ENCODE measurements around the gene CCDC68. TPM values are rescaled to one million over a fixed set of nuclear protein-coding genes. Genes with fewer than 3 reads are reported as not detected.

Gene CCDC68
- total RNA-seq, 3 donors from 2014 or later, result 32.5 to 71.4 (median 54.3) TPM

DNA sequence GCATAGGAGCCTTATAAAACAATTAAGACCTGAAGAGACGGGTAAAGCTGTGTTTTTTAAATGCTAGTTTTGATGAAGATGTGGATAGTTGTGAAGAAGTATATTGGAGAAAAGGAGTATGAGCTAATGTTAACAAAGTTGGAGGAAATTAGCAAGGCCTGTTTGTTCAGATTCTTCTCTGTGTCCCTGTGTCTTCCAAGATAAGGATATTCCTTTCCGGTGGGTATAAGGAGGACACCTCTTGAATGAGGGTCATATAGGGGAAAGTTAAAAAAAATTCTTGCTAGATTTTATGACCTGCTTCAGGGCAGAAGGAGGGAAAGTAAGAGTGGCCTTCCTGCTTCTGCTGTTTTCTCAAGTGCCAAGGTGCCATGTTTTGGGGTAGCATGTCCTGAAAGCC, 59.0 kb downstream of the CCDC68 start:
- ATAC-seq, result no peak
- TF ChIP-seq, protein P1, sequence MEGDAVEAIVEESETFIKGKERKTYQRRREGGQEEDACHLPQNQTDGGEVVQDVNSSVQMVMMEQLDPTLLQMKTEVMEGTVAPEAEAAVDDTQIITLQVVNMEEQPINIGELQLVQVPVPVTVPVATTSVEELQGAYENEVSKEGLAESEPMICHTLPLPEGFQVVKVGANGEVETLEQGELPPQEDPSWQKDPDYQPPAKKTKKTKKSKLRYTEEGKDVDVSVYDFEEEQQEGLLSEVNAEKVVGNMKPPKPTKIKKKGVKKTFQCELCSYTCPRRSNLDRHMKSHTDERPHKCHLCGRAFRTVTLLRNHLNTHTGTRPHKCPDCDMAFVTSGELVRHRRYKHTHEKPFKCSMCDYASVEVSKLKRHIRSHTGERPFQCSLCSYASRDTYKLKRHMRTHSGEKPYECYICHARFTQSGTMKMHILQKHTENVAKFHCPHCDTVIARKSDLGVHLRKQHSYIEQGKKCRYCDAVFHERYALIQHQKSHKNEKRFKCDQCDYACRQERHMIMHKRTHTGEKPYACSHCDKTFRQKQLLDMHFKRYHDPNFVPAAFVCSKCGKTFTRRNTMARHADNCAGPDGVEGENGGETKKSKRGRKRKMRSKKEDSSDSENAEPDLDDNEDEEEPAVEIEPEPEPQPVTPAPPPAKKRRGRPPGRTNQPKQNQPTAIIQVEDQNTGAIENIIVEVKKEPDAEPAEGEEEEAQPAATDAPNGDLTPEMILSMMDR (IDR thresholded peaks at IDR 0.05), result no peak
- H3K4me1 ChIP-seq (ENCODE audit: low read depth), result no peaks in the 10 kb centered on the region
- intact Hi-C loops (cut with DNase I, micrococcal nuclease), result no loop called here
- DNase-seq, result no peak
- H3K36me3 ChIP-seq (ENCODE audit: low read depth), result no peaks in the 10 kb centered on the region
- no peaks in the 10 kb centered on the region for H3K9me3 ChIP-seq
- H3K4me3 ChIP-seq, result no peak overlapping the region

DNA sequence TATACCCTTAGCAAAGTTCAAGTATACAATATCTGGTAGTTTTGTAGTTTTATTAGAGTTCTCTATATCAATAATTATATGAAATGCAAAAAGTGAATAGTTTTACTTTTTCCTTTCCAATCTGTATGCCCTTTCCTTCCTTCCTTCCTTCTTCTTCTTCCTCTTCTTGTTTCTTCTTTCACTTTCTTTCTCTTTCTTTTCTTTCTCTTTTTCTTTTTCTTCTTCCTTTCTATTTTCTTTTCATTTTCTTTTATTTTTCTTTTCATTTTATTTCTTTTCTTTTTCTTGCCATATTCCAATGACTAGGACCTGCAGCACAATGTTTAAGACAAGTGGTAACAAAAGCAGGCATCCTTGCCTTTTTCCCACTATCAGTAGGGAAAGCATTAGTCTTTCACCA, 59.8 kb downstream of the CCDC68 start:
- ATAC-seq (no peak), DNase-seq (no peak)
- Histone ChIP-seq H3K4me1 (ENCODE audit: low read depth) (no peaks in the 10 kb centered on the region), H3K9me3 (no peaks in the 10 kb centered on the region), H3K4me3 (no peak overlapping the region), H3K36me3 (ENCODE audit: low read depth) (no peaks in the 10 kb centered on the region)
- TF ChIP-seq, protein P1 (IDR thresholded peaks at IDR 0.05), result no peak
- intact Hi-C loops (cut with DNase I, micrococcal nuclease), result no loop called here

DNA sequence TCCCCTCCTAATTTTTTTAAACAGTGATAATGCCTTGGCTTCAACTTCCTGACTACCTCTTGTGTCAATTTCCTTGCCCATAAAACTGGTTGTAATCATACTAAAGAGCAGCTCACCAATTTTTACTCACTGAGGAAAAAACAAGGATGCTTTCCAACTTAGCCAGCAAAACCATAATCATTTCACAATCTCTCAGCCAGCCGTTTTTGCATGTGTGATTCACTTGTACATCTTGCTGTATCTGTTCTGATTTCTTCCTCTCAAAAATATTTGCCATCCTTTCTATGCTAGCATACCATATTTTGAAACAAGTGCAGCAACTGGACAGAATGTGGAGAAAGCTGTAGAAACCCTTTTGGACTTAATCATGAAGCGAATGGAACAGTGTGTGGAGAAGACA, 70.3 kb downstream of the CCDC68 start:
- intact Hi-C loops (cut with DNase I, micrococcal nuclease), result no loop called here
- TF ChIP-seq, protein P1 (IDR thresholded peaks at IDR 0.05), result no peak
- Histone ChIP-seq H3K9me3 (no peaks in the 10 kb centered on the region), H3K4me3 (no peak overlapping the region), H3K4me1 (ENCODE audit: low read depth) (no peaks in the 10 kb centered on the region), H3K36me3 (ENCODE audit: low read depth) (no peaks in the 10 kb centered on the region)
- ATAC-seq, result no peak
- no peak for DNase-seq

DNA sequence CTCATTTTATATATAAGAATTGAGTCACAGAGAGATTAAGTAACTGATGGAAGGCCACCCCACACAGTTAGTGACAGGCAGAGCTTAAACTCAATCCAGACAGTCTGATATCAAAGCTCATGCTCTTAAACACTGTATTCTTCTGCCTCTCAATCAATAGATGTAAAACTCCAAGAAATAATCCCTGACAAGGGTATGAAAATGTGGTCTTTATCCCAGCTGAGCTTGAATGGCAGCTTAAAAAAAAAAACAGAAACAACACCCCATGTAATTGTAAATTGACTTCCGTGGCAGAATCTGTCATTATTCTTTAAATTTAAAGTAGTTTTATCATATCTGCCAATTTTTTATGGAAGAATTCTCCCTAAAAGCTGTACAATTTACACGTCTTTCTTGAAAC, 70.9 kb downstream of the CCDC68 start:
- Histone ChIP-seq H3K36me3 (ENCODE audit: low read depth) (no peaks in the 10 kb centered on the region), H3K4me1 (ENCODE audit: low read depth) (no peaks in the 10 kb centered on the region), H3K9me3 (no peaks in the 10 kb centered on the region), H3K4me3 (no peak overlapping the region)
- no peak for DNase-seq
- ATAC-seq, result no peak
- intact Hi-C loops (cut with DNase I, micrococcal nuclease), result no loop called here
- TF ChIP-seq, protein P1 (IDR thresholded peaks at IDR 0.05), result no peak

DNA sequence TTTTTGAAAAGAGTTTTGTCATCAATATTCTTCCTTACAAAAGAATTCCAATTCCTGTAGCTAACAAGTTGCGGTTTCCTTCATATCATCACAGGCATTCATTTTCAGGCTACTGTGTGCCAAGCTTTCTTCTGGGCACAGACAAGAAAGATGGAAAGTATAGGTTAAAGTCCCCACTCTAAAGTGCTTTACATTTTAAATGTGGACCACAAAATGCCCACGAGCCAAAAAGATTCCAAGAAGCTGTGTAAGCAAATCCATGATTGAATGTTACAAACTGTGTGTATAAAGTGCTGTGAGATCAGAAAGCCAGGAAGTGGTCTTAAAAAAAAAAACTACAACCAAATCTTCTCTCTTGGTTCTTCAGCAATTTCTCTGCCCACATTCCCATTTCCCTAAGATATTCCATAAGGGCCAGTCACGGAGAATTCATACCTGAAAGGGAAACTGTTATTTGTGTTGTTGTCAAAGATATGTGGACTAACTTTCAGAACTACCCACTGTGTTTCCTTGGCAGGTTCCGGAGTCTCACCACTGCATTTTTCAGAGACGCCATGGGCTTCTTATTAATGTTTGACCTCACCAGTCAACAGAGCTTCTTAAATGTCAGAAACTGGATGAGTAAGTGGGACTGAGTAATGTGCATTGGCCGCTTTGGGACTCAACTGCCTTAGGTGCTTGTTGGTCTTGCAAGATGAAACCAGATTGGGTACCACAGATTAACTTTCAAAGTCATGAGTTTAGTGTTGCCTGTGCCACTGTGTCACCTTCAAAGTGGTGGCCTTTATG, 75.3 kb downstream of the CCDC68 start:
- H3K4me3 ChIP-seq, result no peak overlapping the region
- H3K36me3 ChIP-seq (ENCODE audit: low read depth), result no peaks in the 10 kb centered on the region
- intact Hi-C loops (cut with DNase I, micrococcal nuclease), result no loop called here
- DNase-seq, result no peak
- TF ChIP-seq, protein P1 (IDR thresholded peaks at IDR 0.05), result no peak
- H3K9me3 ChIP-seq, result no peaks in the 10 kb centered on the region
- H3K4me1 ChIP-seq (ENCODE audit: low read depth), result no peaks in the 10 kb centered on the region
- ATAC-seq, result no peak

Measured in mucosa of descending colon (tissue), 3 donors.